ENCODE results near the gene PMM1.
A peak's percentile ranks its signal among the peaks of the same experiment; 100 is the strongest.
"Not testable (repeated sequence)": the region's sequence is repeated elsewhere in the genome, so short reads cannot be mapped to it uniquely, and the experiment has no call there.

The PMM1 gene

GRCh38 chr22:41598891-41599635 is 9.4 kb upstream of the PMM1 start:
- in situ Hi-C loops (cut with MboI; ENCODE audit: low pct_unique_long_range_greater_than_20kb, low sequenced_read_pairs), result loop anchor here (10.0 kb wide), 1 partner anchor 64 kb away; no protein-coding TSS in a partner anchor
- DNase-seq, result no peak

DNA sequence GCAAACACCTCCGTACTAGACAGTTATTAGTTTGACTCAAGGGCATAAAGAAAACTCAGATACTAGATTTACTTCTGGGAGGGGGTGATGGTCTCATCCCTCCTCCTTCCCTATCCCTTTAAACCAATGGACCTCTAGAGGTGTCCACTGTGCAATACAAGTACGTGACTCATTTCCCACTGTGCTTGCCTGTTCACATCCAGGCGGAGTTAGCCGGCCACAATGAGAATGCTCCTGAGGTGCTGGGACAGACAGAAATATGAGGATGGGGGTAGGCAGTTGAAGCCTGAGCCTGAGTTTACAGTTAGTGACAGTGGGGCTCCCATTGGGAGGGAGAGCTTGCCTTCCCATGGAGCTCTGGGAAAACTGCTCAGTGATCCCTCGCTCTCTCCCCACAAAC is 8.4 kb upstream of the PMM1 start:
- DNase-seq, result no peak
- in situ Hi-C loops (cut with MboI; ENCODE audit: low pct_unique_long_range_greater_than_20kb, low sequenced_read_pairs), result loop anchor here (10.0 kb wide), 1 partner anchor 63 kb away; no protein-coding TSS in a partner anchor

- in situ Hi-C loops (cut with MboI; ENCODE audit: low pct_unique_long_range_greater_than_20kb, low sequenced_read_pairs), result loop anchor here (10.0 kb wide), 1 partner anchor 63 kb away; no protein-coding TSS in a partner anchor
- DNase-seq, result no peak
These were observed 8.0 kb upstream of the PMM1 start for GRCh38 chr22:41597635-41597953.

DNA sequence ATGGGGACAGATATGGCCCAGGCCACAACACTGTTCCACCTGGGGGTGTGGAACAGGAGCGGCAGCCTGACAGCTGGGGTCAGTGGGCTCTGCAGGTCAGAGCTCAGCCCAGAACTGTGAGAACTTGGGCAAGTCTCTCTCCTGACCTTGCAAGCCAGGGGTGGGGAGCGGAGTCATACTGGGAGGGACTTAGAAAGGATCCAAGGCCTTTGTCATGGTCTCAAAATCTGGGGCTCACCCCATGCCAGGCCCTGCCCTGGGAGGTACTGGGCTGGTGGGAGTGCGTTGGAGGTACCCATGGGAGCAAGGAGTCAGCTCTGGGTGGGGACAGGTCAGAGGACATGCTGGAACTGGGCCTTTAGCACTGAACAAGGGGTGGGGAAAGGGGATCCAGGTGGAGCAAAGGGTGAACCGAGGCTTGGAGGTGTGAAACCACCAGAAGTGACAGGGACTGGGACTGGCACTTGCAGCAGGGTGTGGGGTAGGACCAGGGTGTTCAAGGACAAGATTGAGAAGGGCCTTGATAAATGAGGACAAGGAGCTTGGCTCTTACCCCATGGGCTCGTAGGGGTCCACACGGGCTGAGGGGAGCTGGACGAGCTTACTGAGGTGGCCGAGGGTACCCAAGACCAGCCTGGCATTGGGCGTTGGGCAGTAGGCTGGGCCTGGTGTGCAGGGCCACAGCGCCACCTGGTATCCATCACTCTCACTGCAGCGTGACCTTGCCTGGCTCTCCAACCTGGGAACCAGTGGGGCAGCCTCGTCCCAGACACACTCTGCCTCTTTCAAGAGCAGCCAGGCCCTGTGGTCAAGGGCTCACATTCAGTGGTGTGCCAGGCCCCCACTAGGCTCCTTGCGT is 7.4 kb upstream of the PMM1 start:
- in situ Hi-C loops (cut with MboI; ENCODE audit: low pct_unique_long_range_greater_than_20kb, low sequenced_read_pairs), result loop anchor here (10.0 kb wide), 1 partner anchor 62 kb away; no protein-coding TSS in a partner anchor
- DNase-seq, result peak; percentile 61

GRCh38 chr22:41595703-41596102 is 6.1 kb upstream of the PMM1 start:
- in situ Hi-C loops (cut with MboI; ENCODE audit: low pct_unique_long_range_greater_than_20kb, low sequenced_read_pairs), result loop anchor here (10.0 kb wide), 1 partner anchor 61 kb away; no protein-coding TSS in a partner anchor
- no peak for DNase-seq

- DNase-seq, result not testable (repeated sequence)
- in situ Hi-C loops (cut with MboI; ENCODE audit: low pct_unique_long_range_greater_than_20kb, low sequenced_read_pairs), result loop anchor here (10.0 kb wide), 1 partner anchor 59 kb away; no protein-coding TSS in a partner anchor
These were observed 3.8 kb upstream of the PMM1 start for GRCh38 chr22:41593336-41593960.

GRCh38 chr22:41587347-41587723 is 2.3 kb downstream of the PMM1 start:
- DNase-seq, result no peak
- in situ Hi-C loops (cut with MboI; ENCODE audit: low pct_unique_long_range_greater_than_20kb, low sequenced_read_pairs), result no loop called here

DNA sequence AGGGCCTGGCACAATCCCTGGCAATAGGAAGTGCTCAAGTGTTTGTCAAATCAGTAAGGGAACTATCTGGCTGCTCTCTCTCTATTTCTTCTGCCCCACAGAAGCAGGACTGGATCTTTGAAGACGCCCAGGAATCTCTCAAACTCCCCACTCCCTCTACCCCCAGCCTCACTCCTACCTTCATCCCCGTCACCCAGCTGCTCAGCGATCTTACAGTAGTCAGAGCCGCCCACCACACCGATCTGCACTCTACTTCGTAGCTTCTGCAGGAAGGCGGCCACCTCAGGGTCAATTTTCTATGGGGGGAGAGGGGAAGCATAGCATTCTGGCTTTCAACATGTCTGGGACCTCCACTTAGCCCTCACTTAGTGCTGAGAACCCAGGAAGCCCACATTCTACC is 3.7 kb downstream of the PMM1 start:
- no peak for DNase-seq
- in situ Hi-C loops (cut with MboI; ENCODE audit: low pct_unique_long_range_greater_than_20kb, low sequenced_read_pairs), result no loop called here

DNA sequence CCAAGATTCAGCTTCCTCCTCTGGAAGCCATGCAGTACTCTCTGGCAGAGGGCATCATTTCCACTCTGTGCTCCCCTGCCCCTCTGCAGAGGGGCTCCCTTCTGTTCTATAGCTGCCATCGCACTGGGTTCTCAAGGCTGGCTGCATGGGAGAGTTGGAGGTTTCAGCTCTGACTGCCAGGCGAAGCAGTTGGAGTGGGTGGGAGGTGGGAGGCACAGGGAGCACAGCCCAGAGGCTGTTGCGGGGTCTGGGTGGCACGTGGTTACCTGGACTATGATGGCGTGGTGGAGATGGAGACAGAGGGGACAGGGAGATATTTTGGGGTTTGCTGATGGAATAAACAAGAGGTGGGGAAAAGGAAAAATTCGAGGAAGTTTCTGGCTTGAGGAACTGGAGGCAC is 4.8 kb downstream of the PMM1 start:
- in situ Hi-C loops (cut with MboI; ENCODE audit: low pct_unique_long_range_greater_than_20kb, low sequenced_read_pairs), result no loop called here
- DNase-seq, result no peak

GRCh38 chr22:41582694-41583093 is 6.9 kb downstream of the PMM1 start:
- DNase-seq, result no peak
- in situ Hi-C loops (cut with MboI; ENCODE audit: low pct_unique_long_range_greater_than_20kb, low sequenced_read_pairs), result no loop called here

- in situ Hi-C loops (cut with MboI; ENCODE audit: low pct_unique_long_range_greater_than_20kb, low sequenced_read_pairs), result no loop called here
- DNase-seq, result no peak
These were observed 9.7 kb downstream of the PMM1 start for GRCh38 chr22:41579997-41580355.

GRCh38 chr22:41579297-41579996 is 10.2 kb downstream of the PMM1 start:
- in situ Hi-C loops (cut with MboI; ENCODE audit: low pct_unique_long_range_greater_than_20kb, low sequenced_read_pairs), result no loop called here
- DNase-seq, result no peak

DNA sequence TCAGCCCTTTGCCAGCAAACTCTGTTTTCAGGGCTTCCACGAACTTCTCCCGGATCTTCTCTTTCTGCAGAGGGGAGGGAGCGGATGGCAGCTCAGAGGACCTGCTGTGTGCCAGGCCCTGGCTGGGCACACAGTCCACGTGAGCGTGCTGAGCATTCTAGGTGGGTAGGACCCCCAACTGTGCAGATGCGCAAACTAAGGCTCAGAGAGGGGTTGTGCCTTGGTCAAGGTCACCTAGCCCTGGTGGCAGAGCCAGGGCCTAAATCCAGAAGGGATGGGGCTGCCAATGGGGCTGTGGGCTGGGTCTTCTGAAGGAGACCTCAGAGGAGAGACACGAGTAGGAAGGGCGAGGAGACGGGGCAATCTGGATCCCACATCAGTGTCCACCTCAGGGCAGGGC is 10.8 kb downstream of the PMM1 start:
- DNase-seq, result no peak
- in situ Hi-C loops (cut with MboI; ENCODE audit: low pct_unique_long_range_greater_than_20kb, low sequenced_read_pairs), result no loop called here

- DNase-seq, result no peak
- in situ Hi-C loops (cut with MboI; ENCODE audit: low pct_unique_long_range_greater_than_20kb, low sequenced_read_pairs), result no loop called here
These were observed 11.5 kb downstream of the PMM1 start for GRCh38 chr22:41578114-41578513.

GRCh38 chr22:41576877-41577276 is 12.8 kb downstream of the PMM1 start:
- in situ Hi-C loops (cut with MboI; ENCODE audit: low pct_unique_long_range_greater_than_20kb, low sequenced_read_pairs), result no loop called here
- peak; percentile 60 for DNase-seq

DNA sequence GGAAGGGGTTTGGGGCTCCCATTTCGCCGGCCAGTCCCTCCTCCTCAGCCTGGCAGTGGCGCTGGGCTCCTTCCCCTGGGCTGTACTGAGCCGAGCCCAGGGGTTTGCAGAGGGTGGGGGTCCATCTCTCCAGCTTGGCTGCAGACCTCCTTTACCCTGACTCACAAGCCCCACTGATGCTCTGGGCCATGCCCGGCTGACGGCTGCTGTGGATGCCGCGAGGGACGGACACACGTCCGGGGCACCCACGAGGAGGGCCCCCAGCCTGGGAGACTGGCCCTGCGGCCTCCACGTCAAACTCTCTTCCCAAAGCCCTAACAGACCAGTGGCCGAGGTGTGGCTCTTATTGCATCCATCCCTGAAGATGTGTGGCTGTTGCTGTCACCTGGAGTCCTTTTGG is 14.1 kb downstream of the PMM1 start:
- in situ Hi-C loops (cut with MboI; ENCODE audit: low pct_unique_long_range_greater_than_20kb, low sequenced_read_pairs), result no loop called here
- no peak for DNase-seq

- no peak for DNase-seq
- in situ Hi-C loops (cut with MboI; ENCODE audit: low pct_unique_long_range_greater_than_20kb, low sequenced_read_pairs), result no loop called here
These were observed 14.7 kb downstream of the PMM1 start for GRCh38 chr22:41574847-41575381.

DNA sequence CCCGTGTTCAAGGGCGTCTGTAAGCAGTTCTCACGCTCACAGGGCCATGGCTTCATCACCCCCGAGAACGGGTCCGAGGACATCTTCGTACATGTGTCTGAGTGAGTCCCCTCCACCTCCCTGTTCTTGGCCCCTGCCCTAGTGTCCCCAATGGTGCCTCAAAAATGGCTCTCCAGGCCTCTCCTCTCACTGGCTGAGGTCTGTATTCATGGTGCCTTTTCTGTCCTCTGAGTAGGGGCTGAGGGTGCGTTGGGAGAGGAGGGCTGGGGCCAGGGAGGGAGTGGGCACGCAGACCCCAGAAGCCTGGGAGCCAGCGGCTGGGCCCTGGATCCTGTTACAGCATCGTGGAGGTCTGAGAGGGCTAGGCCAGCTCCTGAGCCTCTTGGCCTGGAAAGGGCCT is 16.0 kb downstream of the PMM1 start:
- in situ Hi-C loops (cut with MboI; ENCODE audit: low pct_unique_long_range_greater_than_20kb, low sequenced_read_pairs), result no loop called here
- no peak for DNase-seq

DNA sequence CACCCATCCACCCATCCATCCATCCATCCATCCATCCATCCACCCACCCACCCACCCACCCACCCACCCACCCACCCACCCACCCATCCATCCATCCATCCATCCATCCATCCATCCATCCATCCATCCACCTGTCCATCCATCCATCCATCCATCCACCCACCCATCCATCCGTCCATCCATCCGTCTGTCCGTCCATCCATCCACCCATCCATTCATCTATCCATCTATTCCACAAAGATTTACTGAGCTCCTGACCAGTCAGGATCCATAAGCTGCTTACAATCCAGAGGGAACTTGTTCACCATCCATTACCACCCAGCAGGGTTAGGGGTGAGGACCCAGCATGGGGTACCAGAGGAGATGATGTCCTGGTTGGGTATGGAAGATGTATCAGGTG is 17.3 kb downstream of the PMM1 start:
- in situ Hi-C loops (cut with MboI; ENCODE audit: low pct_unique_long_range_greater_than_20kb, low sequenced_read_pairs), result not testable (repeated sequence)

More for the DNA sequence above, 17.3 kb downstream of the PMM1 start:
- DNase-seq, result not testable (repeated sequence)

Data from KBM-7 (cell line).